Fibroblast of mammary gland (primary cell): ENCODE results near the gene ZDHHC11.
"Not testable (repeated sequence)": the region's sequence is repeated elsewhere in the genome, so short reads cannot be mapped to it uniquely, and the experiment has no call there.

Source experiments
- DNase-seq: peaks from one replicate; pipeline ENCODE4 v3.0.0-alpha.2; 2010; ENCODE audit warnings: low read depth
- H3K4me3 ChIP-seq: 2 replicates; pipeline ENCODE4 v1.5.1; 2011; ENCODE audit warnings: low read depth, mild to moderate bottlenecking, low read length, moderate library complexity; ENCODE audit not compliant: control insufficient read depth
- TF ChIP-seq, protein P1 (sequence below): conservative IDR thresholded peaks from 2 replicates; pipeline ENCODE4 v1.5.1; 2011; ENCODE audit warnings: low read depth, low read length, inconsistent platforms; ENCODE audit not compliant: control insufficient read depth, insufficient read depth

Gene ZDHHC11

DNA sequence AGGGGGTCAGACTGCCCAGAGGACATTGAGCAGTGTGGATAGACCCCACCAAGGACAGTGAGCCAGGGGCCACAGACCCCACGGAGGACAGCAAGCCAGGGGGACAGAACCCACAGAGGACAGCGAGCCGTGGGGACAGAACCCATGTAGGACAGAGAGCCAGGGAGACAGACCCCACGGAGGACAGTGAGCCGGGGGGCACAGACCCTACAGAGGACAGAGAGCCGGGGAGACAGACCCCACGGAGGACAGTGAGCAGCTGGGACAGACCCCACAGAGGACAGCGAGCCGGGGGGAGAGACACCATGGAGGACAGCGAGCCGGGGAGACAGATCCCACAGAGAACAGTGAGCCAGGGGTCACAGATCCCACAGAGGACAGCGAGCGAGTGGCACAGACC lies 3.4 kb upstream of the ZDHHC11 start:
- no peak for DNase-seq
- TF ChIP-seq, protein P1, sequence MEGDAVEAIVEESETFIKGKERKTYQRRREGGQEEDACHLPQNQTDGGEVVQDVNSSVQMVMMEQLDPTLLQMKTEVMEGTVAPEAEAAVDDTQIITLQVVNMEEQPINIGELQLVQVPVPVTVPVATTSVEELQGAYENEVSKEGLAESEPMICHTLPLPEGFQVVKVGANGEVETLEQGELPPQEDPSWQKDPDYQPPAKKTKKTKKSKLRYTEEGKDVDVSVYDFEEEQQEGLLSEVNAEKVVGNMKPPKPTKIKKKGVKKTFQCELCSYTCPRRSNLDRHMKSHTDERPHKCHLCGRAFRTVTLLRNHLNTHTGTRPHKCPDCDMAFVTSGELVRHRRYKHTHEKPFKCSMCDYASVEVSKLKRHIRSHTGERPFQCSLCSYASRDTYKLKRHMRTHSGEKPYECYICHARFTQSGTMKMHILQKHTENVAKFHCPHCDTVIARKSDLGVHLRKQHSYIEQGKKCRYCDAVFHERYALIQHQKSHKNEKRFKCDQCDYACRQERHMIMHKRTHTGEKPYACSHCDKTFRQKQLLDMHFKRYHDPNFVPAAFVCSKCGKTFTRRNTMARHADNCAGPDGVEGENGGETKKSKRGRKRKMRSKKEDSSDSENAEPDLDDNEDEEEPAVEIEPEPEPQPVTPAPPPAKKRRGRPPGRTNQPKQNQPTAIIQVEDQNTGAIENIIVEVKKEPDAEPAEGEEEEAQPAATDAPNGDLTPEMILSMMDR, result no peak
- no peak overlapping the region for H3K4me3 ChIP-seq

DNA sequence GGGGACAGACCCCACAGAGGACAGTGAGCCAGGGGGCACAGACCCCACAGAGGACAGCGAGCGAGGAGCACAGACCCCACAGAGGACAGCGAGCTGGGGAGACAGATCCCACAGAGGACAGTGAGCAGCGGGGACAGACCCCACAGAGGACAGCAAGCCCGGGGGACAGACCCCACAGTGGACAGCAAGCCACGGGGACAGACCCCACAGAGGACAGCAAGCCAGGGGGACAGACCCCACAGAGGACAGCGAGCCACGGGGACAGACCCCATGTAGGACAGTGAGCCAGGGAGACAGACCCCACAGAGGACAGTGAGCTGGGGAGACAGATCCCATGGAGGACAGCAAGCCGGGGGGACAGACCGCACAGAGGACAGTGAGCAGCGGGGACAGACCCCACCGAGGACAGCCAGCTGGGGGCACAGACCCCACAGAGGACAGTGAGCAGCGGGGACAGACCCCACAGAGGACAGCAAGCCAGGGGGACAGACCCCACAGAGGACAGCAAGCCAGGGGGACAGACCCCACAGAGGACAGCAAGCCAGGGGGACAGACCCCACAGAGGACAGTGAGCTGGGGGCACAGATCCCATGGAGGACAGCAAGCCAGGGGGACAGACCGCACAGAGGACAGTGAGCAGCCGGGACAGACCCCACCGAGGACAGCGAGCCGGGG lies 2.8 kb upstream of the ZDHHC11 start:
- not testable (repeated sequence) for DNase-seq, H3K4me3 ChIP-seq

DNA sequence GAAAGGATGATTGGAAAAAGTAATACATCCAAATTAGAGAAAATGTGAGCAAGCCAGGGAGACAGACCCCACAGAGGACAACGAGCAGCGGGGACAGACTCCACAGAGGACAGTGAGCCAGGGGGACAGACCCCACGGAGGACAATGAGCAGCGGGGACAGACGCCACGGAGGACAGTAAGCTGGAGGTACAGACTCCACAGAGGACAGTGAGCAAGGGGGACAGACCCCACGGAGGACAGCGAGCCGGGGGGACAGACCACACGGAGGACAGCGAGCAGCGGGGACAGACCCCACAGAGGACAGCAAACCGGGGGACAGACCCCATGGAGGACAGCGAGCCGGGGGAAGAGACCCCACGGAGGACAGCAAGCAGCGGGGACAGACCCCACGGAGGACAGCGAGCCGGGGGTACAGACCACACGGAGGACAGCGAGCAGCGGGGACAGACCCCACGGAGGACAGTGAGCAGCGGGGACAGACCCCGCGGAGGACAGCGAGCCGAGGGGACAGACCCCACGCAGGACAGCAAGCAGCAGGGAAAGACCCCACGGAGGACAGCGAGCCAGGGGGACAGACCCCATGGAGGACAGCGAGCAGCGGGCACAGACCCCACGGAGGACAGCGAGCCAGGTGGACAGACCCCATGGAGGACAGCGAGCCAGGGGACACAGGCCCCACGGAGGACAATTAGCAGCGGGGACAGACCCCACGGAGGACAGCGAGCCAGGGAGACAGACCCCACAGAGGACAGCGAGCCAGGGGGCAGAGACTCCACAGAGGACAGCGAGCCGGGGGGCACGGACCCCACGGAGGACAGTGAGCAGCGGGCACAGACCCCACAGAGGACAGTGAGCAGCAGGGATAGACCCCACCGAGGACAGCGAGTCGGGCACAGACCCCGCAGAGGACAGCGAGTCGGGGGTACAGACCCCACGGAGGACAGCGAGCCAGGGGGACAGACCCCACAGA lies 1.9 kb upstream of the ZDHHC11 start:
- TF ChIP-seq, protein P1, result no peak
- H3K4me3 ChIP-seq, result no peak overlapping the region
- DNase-seq, result no peak

DNA sequence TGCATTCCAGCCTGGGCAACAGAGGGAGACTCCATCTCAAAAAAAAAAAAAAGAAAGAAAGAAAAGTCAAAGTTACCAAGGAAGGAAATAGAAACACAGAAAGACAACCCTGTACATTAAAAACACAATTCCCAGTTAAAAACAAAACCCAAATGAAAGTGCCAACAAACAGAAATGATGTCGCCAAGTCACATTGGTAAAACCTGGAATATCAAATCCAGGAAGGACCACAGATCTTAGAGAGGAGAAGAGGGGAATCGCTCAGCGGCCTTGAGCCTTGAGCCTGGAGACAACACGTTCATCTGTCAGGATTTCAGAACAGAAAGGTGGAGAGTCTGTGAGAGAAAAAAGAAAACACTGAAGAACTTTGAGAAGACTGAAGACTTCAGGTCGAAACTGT lies 1.2 kb upstream of the ZDHHC11 start:
- no peak for DNase-seq
- H3K4me3 ChIP-seq, result no peak overlapping the region
- TF ChIP-seq, protein P1, result no peak

DNA sequence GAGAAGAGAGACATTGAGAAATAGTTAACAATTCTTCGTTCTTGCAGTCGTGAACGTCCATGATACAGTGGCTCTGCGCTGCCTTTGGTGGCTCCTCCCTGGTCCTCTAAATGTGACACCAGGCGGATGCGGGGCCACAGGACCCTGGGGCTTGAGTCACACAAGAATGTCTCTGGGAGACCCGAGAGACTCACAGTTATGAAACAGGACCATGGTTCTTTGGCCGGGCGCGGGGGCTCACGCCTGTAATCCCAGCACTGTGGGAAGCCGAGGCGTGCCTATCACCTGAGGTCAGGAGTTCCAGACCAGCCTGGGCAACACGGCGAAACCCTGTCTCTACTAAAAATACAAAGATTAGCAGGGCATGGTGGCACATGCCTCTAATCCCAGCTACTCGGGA lies 767 bp upstream of the ZDHHC11 start:
- TF ChIP-seq, protein P1, result no peak
- no peak overlapping the region for H3K4me3 ChIP-seq
- no peak for DNase-seq

DNA sequence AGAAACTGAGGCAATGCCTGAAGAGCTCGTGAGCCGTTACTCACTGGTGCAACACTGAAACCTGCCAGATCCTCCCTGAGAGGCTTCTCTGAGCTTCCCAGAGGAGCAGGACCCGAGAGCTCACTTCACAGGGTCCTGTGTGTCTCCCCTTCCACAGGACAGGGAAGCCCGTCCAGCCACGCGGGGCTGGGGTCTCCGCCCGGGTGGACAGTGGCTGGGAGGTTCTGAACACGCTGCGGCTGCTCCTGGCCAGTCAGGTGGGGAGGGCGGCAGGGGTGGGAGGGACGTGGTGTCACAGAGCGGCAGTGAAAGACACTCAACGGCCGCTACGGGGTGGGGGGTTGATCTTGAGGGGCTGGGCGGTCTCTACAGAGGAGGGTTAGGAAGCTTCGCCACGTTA lies 290 bp upstream of the ZDHHC11 start:
- TF ChIP-seq, protein P1, result no peak
- H3K4me3 ChIP-seq, result no peak overlapping the region
- DNase-seq, result no peak

DNA sequence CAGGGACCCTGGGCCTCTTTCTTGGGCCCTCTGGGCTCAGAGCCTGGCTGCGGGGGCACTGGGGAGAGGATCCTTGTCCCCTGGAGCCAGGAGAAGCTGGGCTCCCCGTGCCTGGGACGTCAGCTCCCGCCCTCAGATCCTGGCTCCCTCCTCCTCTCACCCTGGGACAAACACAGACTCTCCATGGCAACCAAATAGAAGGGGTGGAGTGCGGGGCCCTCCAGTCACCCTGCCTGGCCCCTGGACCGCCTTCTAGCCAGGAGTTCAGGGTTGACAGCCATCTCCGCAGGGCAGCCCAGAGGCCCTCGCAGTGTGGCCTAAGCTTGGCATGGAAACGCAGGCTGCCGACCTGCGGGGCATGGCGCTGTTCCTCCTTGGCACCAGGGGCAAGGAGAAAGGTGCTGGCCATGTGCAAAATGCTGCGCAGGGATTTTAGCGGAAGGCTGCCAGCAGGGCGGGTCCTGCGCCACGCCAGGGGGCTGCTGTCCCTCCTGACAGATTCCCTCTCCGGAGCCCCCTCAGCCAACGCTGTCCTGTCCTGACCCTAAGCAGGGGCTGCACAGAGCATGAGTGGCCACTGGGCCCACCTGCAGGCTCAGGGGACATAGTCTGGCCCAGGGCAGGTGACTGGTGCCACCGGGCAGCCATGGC lies 1.0 kb downstream of the ZDHHC11 start:
- no peak for DNase-seq
- no peak overlapping the region for H3K4me3 ChIP-seq
- TF ChIP-seq, protein P1, result no peak
